DOHH2 (cell line): ENCODE results near the gene SFI1.

Experiments used
- CTCF ChIP-seq: fragments of 200-600 bp; sonication (generic); IDR thresholded peaks from one replicate; pipeline ENCODE4 v1.5.1; 2014; ENCODE audit warnings: antibody characterized with exemption, mild to moderate bottlenecking, low read depth, low read length; ENCODE audit not compliant: poor library complexity, severe bottlenecking
- EZH2phosphoT487 ChIP-seq: fragments of 200-600 bp; sonication (generic); IDR thresholded peaks from 2 replicates; pipeline ENCODE4 v1.6.1; 2017; ENCODE audit warnings: borderline replicate concordance, mild to moderate bottlenecking, antibody characterized with exemption, low read length, moderate library complexity, mixed read lengths

GRCh38 chr22:31574055-31574670, 77.8 kb downstream of the SFI1 start:
- TF ChIP-seq EZH2phosphoT487 (no peak), CTCF (no peak)
